ENCODE results near the gene POLN.
"Not testable (repeated sequence)": the region's sequence is repeated elsewhere in the genome, so short reads cannot be mapped to it uniquely, and the experiment has no call there.

The POLN gene

DNA sequence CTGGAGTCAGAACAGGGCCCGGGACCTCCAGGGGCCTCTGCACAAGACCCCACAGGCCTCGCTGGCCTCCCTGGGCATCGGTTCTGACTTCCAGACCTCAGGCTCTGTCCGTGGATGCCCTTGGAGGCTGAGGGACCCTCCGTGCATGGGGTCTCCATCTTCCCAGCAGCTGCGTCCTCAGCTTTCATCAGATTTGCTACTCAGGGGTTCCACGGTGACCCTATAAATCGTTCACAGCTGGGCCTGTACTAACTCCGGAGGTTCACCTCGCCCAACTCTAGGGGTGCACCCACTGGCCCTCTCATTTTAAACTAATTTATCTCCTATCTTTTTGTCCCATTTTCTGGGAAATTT lies 33.1 kb upstream of the POLN start:
- not testable (repeated sequence) for DNase-seq

DNA sequence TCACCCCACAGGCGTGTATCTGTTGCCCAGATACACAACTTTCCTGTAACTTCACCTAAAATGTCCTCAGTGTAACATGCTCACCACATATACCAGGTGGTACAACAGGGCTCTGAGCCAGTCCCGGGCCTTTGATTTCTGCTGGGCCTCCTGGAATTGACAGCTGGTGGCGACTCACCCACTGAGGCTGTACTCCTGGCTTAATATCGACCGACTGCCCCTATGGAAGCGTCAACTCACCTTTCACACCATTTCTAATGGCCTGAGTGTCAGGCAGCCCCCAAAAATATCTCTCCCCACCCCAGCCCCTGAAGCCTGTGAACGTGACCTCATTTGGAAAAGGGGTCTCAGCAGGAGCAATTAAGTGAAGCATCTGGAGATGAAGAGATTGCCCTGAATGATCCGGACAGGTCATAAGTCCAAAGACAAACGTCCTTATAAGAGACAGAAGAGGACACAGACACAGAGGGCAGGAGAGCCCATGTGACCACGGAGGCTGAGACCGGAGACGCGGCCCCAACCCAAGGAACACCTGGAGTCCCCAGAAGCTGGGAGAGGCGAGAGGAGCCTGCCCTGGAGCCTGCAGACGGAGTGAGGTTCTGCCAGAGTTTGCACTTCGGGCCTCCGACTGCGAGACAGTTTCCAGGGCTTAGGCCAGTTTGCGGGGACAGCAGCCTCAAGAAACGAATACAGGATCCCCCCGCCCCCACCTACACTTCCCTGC lies 32.6 kb upstream of the POLN start:
- no peak for DNase-seq

DNA sequence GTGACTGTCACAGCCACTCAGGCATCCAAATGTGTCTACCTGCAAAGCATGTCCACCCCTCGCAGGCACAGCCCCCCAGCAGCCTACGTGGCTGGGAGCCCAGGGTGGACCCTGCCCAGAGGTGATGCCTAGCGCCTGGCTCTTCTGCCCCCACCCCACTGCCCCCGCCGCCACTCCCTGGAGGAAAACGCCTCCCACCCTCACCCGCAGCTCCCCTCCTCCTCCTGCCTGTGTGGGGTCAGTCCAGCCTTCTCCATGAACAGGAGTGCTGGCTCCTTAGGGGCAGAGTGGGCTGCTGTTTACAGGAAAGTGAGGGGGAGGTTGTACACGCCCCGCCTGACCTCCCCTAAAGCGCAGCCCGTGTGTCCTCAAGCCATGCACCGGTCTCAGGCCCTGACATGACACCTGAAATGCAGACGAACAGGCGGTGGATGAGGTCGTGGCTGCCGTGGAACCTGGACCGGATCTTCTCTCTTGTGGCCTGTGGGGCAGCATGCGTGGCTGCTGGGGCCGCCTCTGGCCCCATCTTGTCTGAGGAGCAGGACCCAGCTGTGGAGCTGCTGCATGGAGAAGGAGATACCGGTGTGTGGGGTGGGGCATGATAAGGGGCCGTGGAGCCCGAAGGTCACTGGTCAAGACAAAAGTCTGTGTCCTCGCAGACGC lies 31.9 kb upstream of the POLN start:
- DNase-seq, result no peak

DNA sequence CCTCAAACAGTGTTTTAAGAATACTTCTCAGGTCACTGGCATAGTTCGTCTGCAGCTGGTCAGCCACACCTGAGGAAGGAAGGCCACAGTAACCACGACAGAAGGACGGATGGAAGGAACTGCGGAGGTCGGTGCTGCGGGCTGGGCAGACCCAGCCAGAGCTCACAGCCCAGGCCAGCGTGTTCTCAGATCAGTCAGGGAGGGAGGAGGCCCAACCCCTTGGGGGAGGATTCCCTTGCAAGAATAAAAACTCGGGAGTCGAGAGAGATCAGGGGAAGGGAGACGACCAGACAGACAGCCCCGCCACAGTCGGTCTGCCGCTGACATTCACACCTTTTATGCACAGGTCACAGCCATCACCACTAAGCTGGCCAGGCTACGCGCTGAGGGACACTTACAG lies 31.3 kb upstream of the POLN start:
- no peak for DNase-seq

GRCh38 chr4:2272828-2273120 lies 30.9 kb upstream of the POLN start:
- DNase-seq, result no peak

GRCh38 chr4:2272026-2272827 lies 30.3 kb upstream of the POLN start:
- DNase-seq, result no peak

GRCh38 chr4:2271279-2272025 lies 29.5 kb upstream of the POLN start:
- no peak for DNase-seq

- no peak for DNase-seq
Observed at GRCh38 chr4:2270341-2271165, 28.6 kb upstream of the POLN start.

DNA sequence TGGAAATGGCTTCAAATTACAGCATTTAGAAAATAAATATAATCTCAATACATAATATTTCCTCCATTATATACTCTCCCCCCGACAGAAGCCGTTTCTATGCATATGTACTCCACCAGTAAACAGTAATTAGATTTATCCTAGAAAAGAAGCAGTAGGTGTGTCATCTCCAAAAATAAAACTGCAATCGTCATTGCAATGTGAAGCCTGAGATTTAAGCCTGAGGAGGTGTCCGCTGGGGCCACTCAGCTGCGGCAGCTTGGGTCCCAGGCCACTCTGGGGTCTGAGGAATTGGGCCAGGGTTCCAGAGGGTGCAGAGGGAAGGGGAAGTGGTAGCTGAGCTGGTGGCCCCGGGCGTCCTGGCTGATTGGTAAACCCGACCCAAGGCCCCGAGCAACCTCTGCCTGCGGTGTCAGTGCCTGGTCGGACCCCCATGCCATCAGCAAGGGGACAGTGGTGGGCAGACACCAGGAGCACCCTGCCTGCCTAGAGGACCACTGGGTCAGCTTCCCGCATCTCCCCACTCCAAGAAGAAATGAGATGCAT lies 27.8 kb upstream of the POLN start:
- DNase-seq, result no peak

DNA sequence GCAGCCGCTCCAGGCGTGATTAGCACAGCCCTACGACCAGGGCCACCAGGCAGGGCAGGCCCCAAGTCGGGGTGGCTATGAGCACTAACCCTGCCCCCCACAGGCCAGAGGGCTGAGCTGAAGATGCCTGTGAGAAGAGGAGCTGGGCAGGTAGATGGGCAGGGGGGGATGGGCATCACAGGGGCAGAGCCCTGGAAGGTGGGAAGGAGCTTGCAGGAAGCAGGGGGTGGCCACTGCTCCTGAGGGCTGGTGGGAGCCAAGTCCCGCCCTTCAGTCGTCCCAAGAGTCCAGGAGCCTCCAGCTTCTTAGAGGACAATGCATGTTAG lies 27.2 kb upstream of the POLN start:
- no peak for DNase-seq

DNA sequence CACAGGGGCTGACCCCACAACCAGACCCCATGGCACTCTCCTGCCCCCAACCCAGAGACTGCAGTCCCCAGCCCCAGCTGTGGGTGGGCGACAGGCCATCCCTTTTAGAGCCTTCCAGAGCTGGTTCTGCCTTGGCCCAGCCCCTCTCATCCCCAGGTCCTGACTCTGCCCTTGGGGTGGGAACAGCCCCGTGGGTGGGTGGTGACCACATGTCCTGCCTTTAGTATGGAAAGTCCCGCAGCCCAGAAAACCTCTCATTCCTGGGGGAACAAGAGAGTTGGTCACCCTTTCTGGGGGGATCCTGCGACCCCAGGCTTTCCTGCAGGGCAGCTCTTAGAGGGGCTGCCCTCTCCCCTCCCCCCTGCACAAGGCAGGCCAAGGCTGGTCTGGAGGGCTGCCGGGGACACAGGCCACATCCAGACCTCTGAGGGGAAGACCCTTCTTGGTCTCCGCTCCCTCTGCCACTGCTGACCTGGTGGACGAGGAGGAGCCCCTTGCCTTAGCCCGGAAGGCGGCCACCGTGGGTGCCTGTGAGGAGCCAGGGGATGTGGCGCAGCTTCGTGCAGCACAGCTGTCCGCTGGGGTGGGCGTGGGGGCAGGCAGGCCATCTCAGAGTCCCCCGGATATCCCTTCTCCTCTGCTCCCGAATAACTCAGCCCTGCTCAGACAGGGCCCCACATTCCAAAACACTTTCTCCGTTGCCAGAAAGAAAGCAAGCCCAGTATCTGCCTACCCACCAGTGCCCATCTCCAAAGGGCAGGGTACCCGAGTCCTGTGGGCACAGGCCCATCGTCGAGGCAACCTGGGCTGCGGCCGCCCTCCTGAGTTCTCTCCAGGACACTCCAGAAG lies 26.7 kb upstream of the POLN start:
- DNase-seq, result no peak

DNA sequence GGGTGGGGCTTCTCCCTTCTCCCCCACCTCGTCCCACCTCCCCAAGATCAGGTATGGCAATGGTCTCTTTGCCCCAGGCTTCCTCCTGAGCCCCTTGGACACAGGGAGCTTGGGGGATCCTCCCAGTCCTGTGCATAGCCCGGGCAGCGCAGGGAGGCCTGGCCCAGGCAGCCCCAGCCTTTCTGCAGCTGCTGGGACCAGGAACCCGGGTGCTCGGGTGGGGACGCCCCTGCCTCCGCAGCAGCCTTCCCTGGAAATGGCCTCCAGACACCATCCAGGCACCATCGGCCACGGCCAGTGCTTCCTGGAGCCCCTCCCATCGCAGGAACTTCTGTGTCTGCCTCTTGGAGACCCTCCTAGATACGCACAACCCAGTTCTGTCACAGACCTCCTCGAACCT lies 25.9 kb upstream of the POLN start:
- no peak for DNase-seq

GRCh38 chr4:2267320-2267811 lies 25.4 kb upstream of the POLN start:
- DNase-seq, result no peak

GRCh38 chr4:2266821-2267220 lies 24.9 kb upstream of the POLN start:
- no peak for DNase-seq

DNA sequence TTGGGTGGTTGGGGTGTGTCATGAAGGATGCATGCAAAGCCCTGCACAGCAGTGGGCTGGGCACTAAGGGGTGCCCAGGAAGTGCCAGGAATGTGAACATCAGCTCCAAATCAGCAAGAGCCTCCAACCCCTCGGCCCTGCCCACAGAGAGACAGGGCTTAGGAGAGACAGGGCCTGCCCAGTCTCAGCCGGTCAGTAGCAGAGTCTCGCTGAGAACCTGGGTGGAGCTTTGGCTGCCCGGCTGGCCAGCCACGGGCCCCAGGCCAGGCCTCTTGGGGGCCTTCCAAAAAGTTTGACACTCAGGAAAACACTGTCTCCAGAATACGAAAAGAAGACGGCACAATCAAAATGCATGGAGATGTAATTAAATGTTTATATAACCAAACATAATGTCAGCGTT lies 24.3 kb upstream of the POLN start:
- no peak for DNase-seq

GRCh38 chr4:2265113-2266110 lies 23.5 kb upstream of the POLN start:
- DNase-seq, result no peak

- DNase-seq, result no peak
Observed at GRCh38 chr4:2264481-2265041, 22.6 kb upstream of the POLN start.

- no peak for DNase-seq
Observed at GRCh38 chr4:2263926-2264321, 22.0 kb upstream of the POLN start.

DNA sequence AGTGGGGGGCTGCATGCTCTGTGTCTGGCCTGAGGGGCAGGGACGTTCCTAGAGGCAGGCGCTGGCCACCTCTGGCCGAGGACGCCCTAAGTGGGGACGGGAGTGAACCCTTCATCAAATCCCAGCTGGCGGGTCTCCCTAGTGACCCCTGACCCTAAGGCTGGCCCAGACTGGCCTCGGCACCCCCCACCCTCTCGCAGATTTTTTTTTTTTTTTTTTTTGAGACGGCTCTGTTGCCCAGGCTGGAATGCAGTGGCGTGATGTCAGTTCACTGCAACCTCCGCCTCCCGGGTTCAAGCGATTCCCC lies 21.0 kb upstream of the POLN start:
- no peak for DNase-seq

Measured in stimulated activated CD4-positive, alpha-beta T cell treated with anti-CD3 and anti-CD28 coated beads, Interleukin-2, amount 100 ng/mL, for 24 hours (primary cell).